K562 (cell line): Measurements from ENCODE around the gene SEPTIN1. TPM values are rescaled to one million over a fixed set of nuclear protein-coding genes. Genes with fewer than 3 reads are reported as not detected.
A peak's percentile ranks its signal among the peaks of the same experiment; 100 is the strongest.

Source experiments
- ATAC-seq: fragments of 200-7000 bp; cut with Tn5 transposase; 3 replicates; pipeline ENCODE4 v1.9.1; 2020; ENCODE audit warnings: moderate library complexity
- BruUV-seq: library from RNA; stranded (reverse); fragments of 400-500 nt; replicated peaks from 2 replicates; lab custom pipeline; 2021; lab: Mats Ljungman, UMichigan
- CTCF ChIA-PET: fragments of 300-600 bp; formaldehyde crosslinking; extraction: SDS; loops from one replicate; lab custom pipeline; 2021; ENCODE audit warnings: low intra/inter-chr PET ratio; lab: Yijun Ruan, JAX
- POLR2A ChIA-PET: fragments of 300-600, 350-650 bp; sonication (Branson Sonifier 250); formaldehyde crosslinking; extraction: SDS; loops from one replicate; lab custom pipeline; 2021; ENCODE audit warnings: antibody characterized with exemption, inconsistent platforms; lab: Yijun Ruan, JAX
- DNase-seq, 4 experiments: peaks; one replicate each; pipeline versions ENCODE4 v3.0.0 to v3.0.0-alpha.2; 2011 to 2018; ENCODE audit warnings: low spot score in 3 of 4, mixed read lengths in 3 of 4; ENCODE audit errors: extremely low read depth in 1 of 4
- FAIRE-seq: peaks from 2 replicates; lab custom pipeline; 2011; peaks lifted over from hg19 to GRCh38; lab: Jason Lieb, UNC
- H2AFZ ChIP-seq: 2 replicates; pipeline ENCODE4 v1.6.0; 2011; ENCODE audit warnings: low read depth, low read length, control low read depth, inconsistent platforms
- H3K27ac ChIP-seq: fragments of 200-600 bp; 3 replicates; pipeline ENCODE4 v1.8.0; 2011; ENCODE audit warnings: low read depth, mild to moderate bottlenecking, control low read depth, inconsistent platforms, low read length, moderate library complexity, mixed read lengths; ENCODE audit errors: extremely low read depth
- H3K27me3 ChIP-seq, 2 experiments: fragments of 300-600 bp in 1 of 2; 2 replicates in 1 of 2; 3 replicates in 1 of 2; pipeline versions ENCODE4 v1.6.0 to v1.8.0; 2011; ENCODE audit warnings: inconsistent platforms in 2 of 2, low read length in 2 of 2, mild to moderate bottlenecking in 1 of 2, mixed read lengths in 1 of 2, moderate library complexity in 1 of 2; ENCODE audit not compliant: control insufficient read depth in 2 of 2, insufficient read depth in 2 of 2
- H3K36me3 ChIP-seq: fragments of 300-600 bp; 3 replicates; pipeline ENCODE4 v1.8.0; 2011; ENCODE audit warnings: mild to moderate bottlenecking, low read length, inconsistent platforms; ENCODE audit not compliant: control insufficient read depth, insufficient read depth
- H3K4me1 ChIP-seq, 2 experiments: fragments of 200-600 bp in 1 of 2; replicated peaks in 1 of 2; 2 replicates in 1 of 2; 3 replicates in 1 of 2; pipeline versions ENCODE4 v1.5.1 to v1.8.0; 2011; ENCODE audit warnings: inconsistent platforms in 2 of 2, low read length in 2 of 2, mild to moderate bottlenecking in 1 of 2, mixed read lengths in 1 of 2, moderate library complexity in 1 of 2; ENCODE audit not compliant: control insufficient read depth in 2 of 2, insufficient read depth in 2 of 2
- H3K4me2 ChIP-seq: 2 replicates; pipeline ENCODE4 v1.6.1; 2011; ENCODE audit warnings: low read length, control low read depth, inconsistent platforms, mixed read lengths; ENCODE audit not compliant: insufficient read depth
- H3K4me3 ChIP-seq: fragments of 200-600 bp; sonication (generic), shearing (Covaris generic); 2 replicates; pipeline ENCODE4 v1.5.1; 2016; ENCODE audit warnings: control low read depth, inconsistent platforms
- H3K79me2 ChIP-seq: fragments of 200-600 bp; 3 replicates; pipeline ENCODE4 v1.8.0; 2011; ENCODE audit warnings: low read length, inconsistent platforms; ENCODE audit not compliant: control insufficient read depth, insufficient read depth
- H3K9ac ChIP-seq, 2 experiments: 2 replicates each; pipeline versions ENCODE4 v1.6.0 to v1.6.1; 2011; ENCODE audit warnings: low read depth in 2 of 2, low read length in 2 of 2, control low read depth in 1 of 2, inconsistent platforms in 1 of 2, mild to moderate bottlenecking in 1 of 2, mixed read lengths in 1 of 2; ENCODE audit not compliant: insufficient read depth in 1 of 2
- H3K9me1 ChIP-seq: one replicate; pipeline ENCODE4 v1.6.0; 2011; ENCODE audit warnings: inconsistent platforms, mild to moderate bottlenecking, low read length, moderate library complexity; ENCODE audit not compliant: control insufficient read depth, insufficient read depth
- H3K9me3 ChIP-seq: replicated peaks from 2 replicates; pipeline ENCODE4 v1.5.1; 2011; ENCODE audit warnings: low read depth, low read length, inconsistent platforms; ENCODE audit not compliant: control insufficient read depth, insufficient read depth
- H4K20me1 ChIP-seq: replicated peaks from 2 replicates; pipeline ENCODE4 v1.6.1; 2011; ENCODE audit warnings: low read length, inconsistent platforms, mixed read lengths; ENCODE audit not compliant: control insufficient read depth, insufficient read depth
- ARID4B ChIP-seq: sonication (generic); formaldehyde crosslinking; IDR thresholded peaks from 2 replicates; pipeline ENCODE4 v1.8.0; 2022; ENCODE audit warnings: mild to moderate bottlenecking, missing genetic modification reagents
- PHF21A ChIP-seq: fragments of 450-650 bp; IDR thresholded peaks from 2 replicates; pipeline ENCODE4 v1.6.1; 2017; ENCODE audit warnings: low read depth, borderline replicate concordance
- SIN3A ChIP-seq, 2 experiments: fragments of 150-350 bp in 1 of 2; IDR thresholded peaks; 2 replicates each; pipeline ENCODE4 v1.6.1; 2011 to 2016; ENCODE audit warnings: borderline replicate concordance in 2 of 2, low read depth in 2 of 2, low read length in 2 of 2, mild to moderate bottlenecking in 2 of 2, moderate library complexity in 2 of 2; ENCODE audit not compliant: control insufficient read depth in 1 of 2
- ZNF583 ChIP-seq: fragments of 250-450 bp; sonication (Bioruptor Pico); IDR thresholded peaks from 2 replicates; pipeline ENCODE4 v1.4.0; 2020
- WGBS: fragments of 100-300 bp; shearing (Covaris generic); methylation state at CpG from one replicate; pipeline ENCODE4 v1.1.6; 2016; ENCODE audit warnings: low coverage, mixed read lengths; ENCODE audit not compliant: insufficient coverage; ENCODE audit errors: missing lambda C conversion rate; 5-methylcytosine and 5-hydroxymethylcytosine counted together
- in situ Hi-C: fragments of 300-500 bp; cut with MboI; formaldehyde crosslinking; loops from 4 replicates; pipeline ENCODE4 v1.15.0; 2018; ENCODE audit warnings: inconsistent platforms, mixed read lengths
- intact Hi-C: fragments of 100-400 bp; cut with micrococcal nuclease; formaldehyde crosslinking; loops from 2 replicates; pipeline ENCODE4 v1.14.2; 2022
- polyA plus RNA-seq, 8 experiments: library from polyadenylated mRNA; depleted of rRNA in 4 of 8; stranded (reverse) in 5 of 8; unstranded in 3 of 8; fragments of >200 nt; fragmentation: Nextera tagmentation in 2 of 8; fragmentation: Illumina TruSeq in 1 of 8; extraction: Ambion mirVana in 2 of 8; extraction: Trizol in 1 of 8; gene quantifications; 2 replicates each; pipeline versions ENCODE4 v1.2.1 to v1.2.3, GENCODE V29; 2011 to 2014; ENCODE audit warnings: inconsistent platforms in 1 of 8, missing spikeins in 1 of 8
- total RNA-seq, 7 experiments: library from RNA; depleted of rRNA in 6 of 7; stranded (reverse); fragments of >200 nt in 6 of 7; fragmentation: Illumina TruSeq in 2 of 7; extraction: Trizol in 2 of 7; gene quantifications; 2 replicates each; pipeline versions ENCODE4 v1.2.1 to v1.2.3, GENCODE V29; 2011 to 2021; ENCODE audit warnings: low replicate concordance in 1 of 7

SEPTIN1 gene
- total and polyA plus RNA-seq, 9 of the 15 experiments (the other 6 are each of a cell fraction or from before 2014, with no cell fraction given): 0.23 to 5.6 (median 1.7) TPM; not detected in 1

GRCh38 chr16:30380072-30380802 lies 2.1 kb downstream of the SEPTIN1 start:
- Histone ChIP-seq H3K9me1 (no peaks in the 10 kb centered on the region), H3K4me1 (peaks cover 46 to 62% of the 10 kb centered on the region in 2 experiments), H3K79me2 (peaks cover 16% of the 10 kb centered on the region), H3K36me3 (peaks cover 7% of the 10 kb centered on the region; the same call in 1 of the 3 replicates), H2AFZ (no peak overlapping the region), H3K9me3 (no peaks in the 10 kb centered on the region), H3K27ac (peak overlapping the region; percentile 91; the same call in 2 of the 3 replicates), H3K27me3 (no peaks in the 10 kb centered on the region), H3K9ac (no peak overlapping the region; a peak in 1 of 4 replicates), H3K4me3 (no peak overlapping the region), H4K20me1 (no peaks in the 10 kb centered on the region), H3K4me2 (peak overlapping the region; percentile 4; the same call in 1 of the 2 replicates)
- in situ Hi-C loops: no loop called here
- ChIA-PET POLR2A (interaction anchor here (1.4 kb wide), 1 partner anchor 8 kb away, joined by 3 read pairs; no protein-coding TSS in a partner anchor), CTCF (no interaction called here)
- FAIRE-seq (no peak), DNase-seq (no peak), ATAC-seq (no peak)
- 81% methylated on average over 4 of the region's 4 CpGs for WGBS
- TF ChIP-seq PHF21A: no peak
- no peak for TF ChIP-seq SIN3A (IDR thresholded peaks at IDR 0.05; ENCODE audit: borderline replicate concordance in 2 of 2, control insufficient read depth in 1 of 2, low read depth in 2 of 2, low read length in 2 of 2)
- 0 out of 2 replicates have a peak, but pooled peaks have one; percentile 1 for TF ChIP-seq ARID4B
- no peak for TF ChIP-seq ZNF583 (CRISPR knock-in tag)
- intact Hi-C loops: loop anchor here (2.0 kb wide), 1 partner anchor 15 kb away; the partner anchor contains the start of gene ZNF48
- BruUV-seq: no TSS peak
